HG03064 (cell line): ENCODE results near the gene RPL12.

Source experiments
- ATAC-seq: cut with Tn5 transposase; IDR thresholded peaks from one replicate; pipeline ENCODE4 v1.9.1; 2021; ENCODE audit warnings: low read depth; ENCODE audit not compliant: unreplicated experiment

RPL12 gene

DNA sequence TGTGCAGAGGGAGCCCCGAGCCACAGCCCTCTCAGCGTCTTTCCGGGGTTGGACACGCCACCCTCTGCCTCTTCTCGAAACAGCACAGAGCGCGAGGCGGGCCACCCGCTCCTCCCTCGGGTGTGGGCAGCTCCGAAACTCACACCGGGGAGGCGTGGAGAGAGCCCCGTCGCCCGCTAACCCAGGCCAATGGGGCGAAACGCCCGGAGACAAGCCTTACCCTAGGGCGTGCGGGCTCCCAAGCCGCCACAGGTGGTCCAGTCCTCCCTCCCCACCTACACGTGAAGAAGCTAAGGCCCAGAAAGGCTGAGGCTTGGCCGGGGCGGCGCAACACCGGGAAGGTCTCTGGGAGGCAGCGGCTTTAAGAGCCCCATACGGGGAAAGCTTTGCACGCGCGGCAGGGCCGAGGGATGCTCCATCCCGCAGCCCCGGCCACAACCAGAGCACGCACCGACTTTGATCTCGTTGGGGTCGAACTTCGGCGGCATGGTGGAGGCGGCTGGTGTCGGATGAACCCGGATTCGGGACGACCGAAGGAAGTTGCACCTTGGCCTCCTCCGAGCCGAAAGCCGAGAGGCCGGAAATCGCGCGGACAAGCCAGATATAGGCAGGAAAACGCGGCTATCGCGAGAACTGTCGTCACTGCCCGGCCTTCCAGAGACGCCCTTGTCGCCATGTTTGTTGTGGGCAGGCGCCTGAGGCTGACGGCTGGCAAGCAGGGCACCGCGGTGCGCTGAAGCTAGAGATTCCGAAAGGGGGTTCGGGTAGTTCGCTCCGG, at the start of gene RPL12, which contains the start of gene LRSAM1:
Gene RPL12 (minus strand): TSS at position 577 of the 778 bp plus-strand sequence. CDS start 89 bp downstream, at position 488.
Gene LRSAM1 (plus strand): TSS at position 681 of the 778 bp plus-strand sequence. CDS start 3,018 bp downstream, outside the sequence.
- ATAC-seq = peak; percentile 56

- ATAC-seq = no peak
These were observed 49.7 kb upstream of the RPL12 start for GRCh38 chr9:127500862-127501261.

DNA sequence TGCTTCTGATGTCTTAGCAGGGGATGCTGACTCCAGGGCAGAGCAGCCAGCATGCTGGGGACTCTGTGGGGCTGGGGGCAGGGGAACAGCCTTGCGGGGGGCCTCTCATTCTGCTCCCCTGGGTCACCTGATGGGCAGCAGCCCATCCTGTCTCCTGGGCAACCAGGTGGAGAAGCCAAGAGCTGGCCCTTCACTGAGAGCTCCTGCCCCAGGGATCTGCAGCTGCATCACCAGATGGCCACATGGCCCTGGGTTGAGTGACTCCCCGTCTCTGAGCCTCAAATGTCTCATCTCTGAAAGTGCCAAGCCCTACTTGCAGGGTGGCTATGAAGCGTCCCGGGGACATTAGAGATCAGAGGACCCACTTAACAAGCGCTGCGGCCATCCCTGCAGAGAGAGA, 49.2 kb upstream of the RPL12 start:
- no peak for ATAC-seq

DNA sequence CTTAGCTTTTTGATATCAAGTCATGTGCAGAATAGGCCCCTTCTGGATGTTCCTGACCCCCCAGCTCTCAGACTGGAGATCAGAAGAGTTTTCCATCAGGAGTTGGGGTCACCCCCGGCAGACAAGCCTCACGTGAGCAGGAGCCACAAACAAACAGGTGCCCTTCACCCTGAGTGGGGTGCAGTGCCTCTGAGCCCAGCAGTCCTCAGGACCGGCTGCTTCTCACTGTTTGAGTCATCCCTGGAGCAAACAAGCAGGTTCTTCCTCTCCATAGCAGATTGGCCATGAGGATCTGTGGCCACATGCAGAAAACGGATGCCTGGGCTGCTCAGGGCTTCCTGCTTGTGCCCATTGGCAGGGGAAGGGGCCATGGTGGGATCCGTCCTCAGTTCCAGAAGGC, 47.1 kb upstream of the RPL12 start:
- ATAC-seq = no peak

GRCh38 chr9:127497656-127498290, 46.6 kb upstream of the RPL12 start:
- no peak for ATAC-seq

DNA sequence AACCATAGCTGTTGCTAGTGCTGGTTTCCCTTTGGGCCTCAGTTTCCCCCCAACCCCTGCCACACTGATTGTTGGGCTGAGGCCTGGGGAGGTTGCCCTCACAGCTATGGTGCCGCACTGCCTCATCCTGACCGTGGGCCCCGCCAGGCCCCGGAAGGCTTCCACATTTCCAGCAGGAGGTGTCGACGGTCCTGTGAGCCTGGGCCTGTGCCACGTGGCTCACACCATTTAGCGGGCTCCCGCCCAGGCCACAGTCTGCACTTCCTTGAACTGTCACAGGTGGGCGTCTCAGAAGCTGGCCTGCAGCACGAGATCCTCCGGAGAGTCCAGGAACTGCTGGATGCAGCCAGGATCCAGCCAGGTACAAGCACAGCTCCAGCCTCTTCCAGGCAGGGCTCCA, 45.8 kb upstream of the RPL12 start:
- no peak for ATAC-seq

GRCh38 chr9:127495884-127496555, 44.8 kb upstream of the RPL12 start:
- no peak for ATAC-seq

GRCh38 chr9:127494304-127494702, 43.1 kb upstream of the RPL12 start:
- ATAC-seq = no peak

DNA sequence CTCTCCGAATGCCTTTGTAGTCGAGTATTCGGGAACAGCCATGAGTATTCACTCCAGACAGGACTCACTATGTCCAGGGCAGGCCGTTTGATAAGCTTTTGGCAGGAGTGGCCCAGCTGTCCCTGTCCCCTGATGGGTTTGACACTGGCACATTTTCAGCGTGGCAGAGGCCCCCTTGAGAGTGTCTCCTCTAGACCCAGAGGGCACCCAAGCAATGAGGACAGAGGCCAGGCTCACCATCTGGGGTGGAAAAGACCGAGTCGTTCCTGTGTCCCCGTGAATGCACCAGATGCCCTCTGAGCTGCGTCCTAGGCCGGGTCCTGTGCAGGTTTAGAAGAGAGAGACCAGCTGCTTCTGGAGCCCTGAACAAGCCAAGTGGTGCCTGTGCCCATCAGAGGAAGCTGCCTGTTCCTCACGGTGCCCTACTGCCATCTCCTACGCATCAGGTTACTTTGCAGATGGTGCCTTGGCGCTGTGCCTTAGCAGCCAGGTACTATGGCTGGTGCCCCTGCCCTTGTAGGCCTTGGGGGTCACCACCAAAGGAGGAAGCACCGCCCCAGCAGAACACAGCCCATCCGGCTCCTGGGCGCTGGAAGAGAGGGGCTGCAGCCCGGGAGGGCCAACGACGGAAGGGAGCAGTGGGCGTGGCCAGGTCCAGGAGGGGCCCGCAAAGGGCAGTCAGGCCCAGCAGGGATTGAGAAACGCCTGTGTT, 42.5 kb upstream of the RPL12 start:
- ATAC-seq = no peak

DNA sequence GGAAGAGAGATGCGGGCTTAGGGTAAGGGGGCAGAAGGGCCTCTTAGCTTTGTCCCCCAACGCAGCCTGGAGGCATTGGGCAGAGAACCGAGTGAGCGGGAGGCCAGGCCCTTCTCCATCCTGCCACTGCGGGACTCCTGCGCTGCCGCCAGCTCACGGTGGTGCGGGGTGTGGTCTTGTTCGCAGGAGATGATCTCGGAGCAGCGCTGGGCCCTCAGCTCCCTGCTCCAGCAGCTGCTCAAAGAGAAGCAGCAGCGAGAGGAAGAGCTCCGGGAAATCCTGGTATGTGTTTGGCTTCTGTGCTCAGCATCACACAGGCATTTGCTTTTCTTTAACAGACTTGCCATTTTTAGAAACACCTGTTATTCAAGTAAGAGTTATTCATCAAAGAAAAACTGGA, 41.4 kb upstream of the RPL12 start:
- ATAC-seq = no peak

- ATAC-seq = no peak
These were observed 40.3 kb upstream of the RPL12 start for GRCh38 chr9:127491516-127491915.

GRCh38 chr9:127490535-127491230, 39.5 kb upstream of the RPL12 start:
- no peak for ATAC-seq

DNA sequence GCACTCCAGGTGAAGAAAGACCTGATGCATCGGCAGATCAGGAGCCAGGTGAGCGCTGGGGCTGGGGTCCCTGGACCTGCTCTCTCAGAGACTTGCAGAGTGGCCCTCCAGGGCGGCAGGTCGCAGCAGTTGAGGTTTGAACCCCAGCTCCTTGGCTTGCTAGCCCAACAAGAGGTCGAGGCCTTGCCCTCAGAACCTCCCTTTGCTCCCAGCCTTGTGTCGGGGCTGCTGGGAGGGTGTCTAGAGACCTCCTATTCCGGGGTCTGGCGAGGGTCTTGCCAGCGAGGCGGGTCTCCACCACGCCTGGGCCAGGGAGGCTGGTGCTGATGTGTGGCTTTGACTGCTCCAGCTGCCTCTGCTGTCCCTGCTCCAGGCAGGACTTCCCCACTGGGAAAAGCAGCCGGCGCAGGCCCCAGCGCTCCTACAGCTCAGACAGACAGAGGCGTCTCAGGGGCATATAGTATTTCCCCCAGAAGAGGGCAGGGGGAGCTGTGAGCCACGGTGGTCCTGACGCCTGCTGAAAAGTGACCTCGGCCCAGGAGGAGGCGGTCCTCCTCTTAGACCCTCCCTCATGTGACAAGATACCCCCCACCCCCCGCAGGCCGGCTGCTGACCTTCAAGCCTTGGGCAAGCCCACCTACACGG, 38.4 kb upstream of the RPL12 start:
- no peak for ATAC-seq

GRCh38 chr9:127488946-127489345, 37.7 kb upstream of the RPL12 start:
- ATAC-seq = no peak

DNA sequence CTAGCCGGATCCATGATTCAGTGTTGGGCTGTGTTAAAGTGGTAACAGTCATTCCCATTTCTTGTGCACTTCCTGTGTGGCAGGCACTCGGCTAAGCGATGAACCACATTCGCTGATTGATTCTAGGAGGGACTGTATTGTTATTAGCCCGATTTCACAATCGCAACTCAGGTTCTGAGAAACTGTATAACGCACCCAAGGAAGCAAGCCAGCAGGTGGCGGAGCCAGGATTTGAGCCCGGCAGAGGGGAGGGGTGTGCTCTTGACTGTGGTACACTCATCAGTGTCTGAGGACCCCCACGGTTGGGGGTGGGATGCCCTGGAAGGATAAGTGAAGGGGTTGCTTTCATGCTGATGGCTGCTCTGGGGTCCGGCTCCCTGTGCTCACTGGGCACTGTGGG, 34.8 kb upstream of the RPL12 start:
- no peak for ATAC-seq

DNA sequence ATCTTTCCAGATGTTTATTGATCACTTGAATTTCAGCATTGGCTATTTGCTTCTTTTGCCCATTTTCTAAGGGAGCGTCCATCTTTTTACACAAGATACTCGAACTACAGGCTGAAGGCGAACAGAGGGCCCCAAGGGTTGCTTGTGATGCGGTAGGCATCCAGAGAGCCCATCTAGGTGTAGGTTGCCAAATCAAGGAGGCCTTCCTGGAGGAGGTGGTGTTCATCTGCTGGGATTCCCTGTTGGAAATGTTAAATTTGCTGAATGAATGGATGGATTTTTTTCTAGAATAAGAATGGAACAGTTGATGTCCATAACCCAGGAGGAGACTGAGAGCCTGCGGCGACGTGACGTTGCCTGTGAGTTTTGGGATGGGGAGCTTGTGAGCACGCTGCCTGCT, 31.5 kb upstream of the RPL12 start:
- no peak for ATAC-seq

DNA sequence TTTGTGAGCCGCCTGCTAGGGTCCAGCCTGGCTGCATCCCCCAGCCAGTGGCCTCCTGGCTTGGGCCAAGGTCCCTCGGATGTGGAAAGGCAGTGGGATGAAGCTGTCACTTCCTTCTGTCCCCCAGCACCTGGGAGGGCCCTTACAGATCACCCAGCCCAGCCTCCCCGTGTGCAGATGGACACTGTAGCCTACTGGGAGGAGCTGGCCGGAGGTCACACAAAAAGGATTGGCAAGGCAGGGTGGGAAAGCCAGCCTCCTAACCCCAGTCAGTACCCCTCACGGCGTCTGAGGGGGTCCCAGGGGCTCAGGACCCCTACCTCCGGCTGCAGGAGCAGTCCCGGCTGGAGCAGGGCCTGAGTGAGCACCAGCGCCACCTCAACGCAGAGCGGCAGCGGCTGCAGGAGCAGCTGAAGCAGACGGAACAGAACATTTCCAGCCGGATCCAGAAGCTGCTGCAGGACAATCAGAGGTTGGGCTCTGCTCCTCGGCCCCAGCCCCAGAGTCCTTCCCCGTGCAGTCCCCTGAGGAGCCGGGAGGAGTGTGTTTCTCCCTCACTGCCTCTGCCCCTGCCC, 28.4 kb upstream of the RPL12 start:
- no peak for ATAC-seq

DNA sequence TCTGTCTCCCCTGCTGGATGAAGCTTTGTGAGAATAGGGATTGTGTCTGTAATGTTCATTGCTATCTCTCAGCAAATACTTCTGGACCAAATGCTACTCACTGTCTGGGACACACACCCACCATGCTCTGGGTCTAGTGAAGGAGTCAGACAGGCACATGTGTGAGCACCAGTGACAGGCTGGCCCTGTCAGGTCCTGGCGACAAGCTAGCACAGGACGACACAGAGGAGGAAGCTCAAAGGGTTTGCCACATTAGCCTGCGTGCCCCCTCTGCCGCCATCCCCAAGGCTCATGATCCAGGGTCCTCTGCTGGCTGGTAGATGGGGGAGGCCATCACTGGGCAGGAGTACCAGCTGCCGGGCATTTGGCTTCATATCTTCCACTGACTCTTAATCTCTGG, 23.4 kb upstream of the RPL12 start:
- ATAC-seq = no peak

DNA sequence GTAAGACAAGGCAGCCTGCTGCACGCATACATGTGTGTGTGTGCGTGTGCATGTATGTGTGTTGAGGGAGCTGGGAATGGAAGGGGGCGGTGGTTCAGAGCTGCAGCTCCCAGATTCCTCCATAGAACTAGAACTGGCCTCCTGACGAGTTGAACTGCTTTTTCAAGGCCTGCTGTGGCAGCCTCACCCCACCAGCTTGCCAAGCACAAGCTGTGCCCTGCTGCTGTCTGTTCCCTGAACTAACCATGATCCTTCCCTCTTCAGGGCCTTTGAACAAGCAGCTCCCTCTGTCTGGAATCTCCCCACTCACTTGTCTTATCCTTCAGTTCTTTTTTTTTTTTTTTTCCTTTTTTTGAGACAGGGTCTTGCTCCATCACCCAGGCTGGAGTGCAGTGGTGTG, 22.7 kb upstream of the RPL12 start:
- ATAC-seq = no peak

- no peak for ATAC-seq
These were observed 22.3 kb upstream of the RPL12 start for GRCh38 chr9:127473501-127473900.
